ENCODE measurements around the gene C2CD2. TPM values are rescaled to one million over a fixed set of nuclear protein-coding genes. Genes with fewer than 3 reads are reported as not detected.

The C2CD2 gene
- total and polyA plus RNA-seq, 2 donors (not counting 1 experiment from before 2014, with no cell fraction given): 6.8 to 11.9 TPM

GRCh38 chr21:41894922-41895557 lies 58.8 kb downstream of the C2CD2 start:
- intact Hi-C loops (cut with micrococcal nuclease): loop anchor here (5.0 kb wide), 1 partner anchor 37 kb away; no protein-coding TSS in a partner anchor
- ChIA-PET POLR2A (interaction anchor here (0.6 kb wide), 1 partner anchor 15 kb away, joined by 3 read pairs; no protein-coding TSS in a partner anchor), CTCF (interaction anchor here (0.6 to 2.3 kb wide), 10 partner anchors 9 to 878 kb away, joined by 3 to 16 read pairs (median 3); no protein-coding TSS in a partner anchor)
- Mint-ChIP-seq H3K4me3 (no peak overlapping the region), H3K4me1 (peaks cover 13% of the 10 kb centered on the region), H3K9me3 (ENCODE audit: insufficient read depth) (no peaks in the 10 kb centered on the region), H3K27ac (no peak overlapping the region), H3K27me3 (no peaks in the 10 kb centered on the region)
- ATAC-seq (ENCODE audit: low read depth): no peak
- WGBS (ENCODE audit: insufficient coverage): 74% methylated on average over 11 of the region's 13 CpGs
- Histone ChIP-seq H3K79me2 (ENCODE audit: control insufficient read depth, insufficient read depth, low read length) (no peaks in the 10 kb centered on the region), H4K20me1 (ENCODE audit: control insufficient read depth, insufficient read depth, low read length, poor library complexity, severe bottlenecking) (no peaks in the 10 kb centered on the region), H3K4me2 (replicated peaks; ENCODE audit: low read depth, low read length, poor library complexity, severe bottlenecking) (no peak overlapping the region), H3K4me3 (ENCODE audit: control extremely low read depth in 1 of 5, extremely low read depth in 1 of 5, insufficient read depth in 1 of 5, low read depth in 2 of 5, low read length in 4 of 5) (no peak overlapping the region), H3K36me3 (replicated peaks in 1 of 2; ENCODE audit: control extremely low read depth in 1 of 2, control insufficient read depth in 1 of 2, extremely low read depth in 1 of 2, insufficient read depth in 2 of 2, low read length in 1 of 2) (peaks cover 0 to 6% of the 10 kb centered on the region in 2 experiments), H3K9ac (ENCODE audit: low read length) (no peak overlapping the region), H3K27ac (ENCODE audit: low read length in 2 of 2) (no peak overlapping the region), H3K9me3 (ENCODE audit: control extremely low read depth in 1 of 3, control insufficient read depth in 2 of 3, insufficient read depth in 1 of 3, low read length in 2 of 3) (no peaks in the 10 kb centered on the region), H3K27me3 (replicated peaks in 1 of 4; ENCODE audit: control extremely low read depth in 1 of 4, control insufficient read depth in 3 of 4, insufficient read depth in 4 of 4, low read length in 3 of 4) (no peaks in the 10 kb centered on the region), H2AFZ (ENCODE audit: insufficient read depth, low read depth, low read length, poor library complexity, severe bottlenecking) (no peak overlapping the region), H3K4me1 (ENCODE audit: control insufficient read depth in 2 of 2, insufficient read depth in 2 of 2, low read length in 2 of 2) (peaks cover 7 to 10% of the 10 kb centered on the region in 2 donors)
- DNase-seq: no peak
- TF ChIP-seq CTCF (IDR thresholded peaks at IDR 0.05) (no peak), EZH2 (IDR thresholded peaks at IDR 0.05; ENCODE audit: borderline replicate concordance, insufficient read depth, low read depth, low read length, poor library complexity, severe bottlenecking) (no peak)

- no peak overlapping the region for H3K27ac ChIP-seq (ENCODE audit: low read length in 2 of 2)
- WGBS (ENCODE audit: insufficient coverage): 100% methylated on average over 7 of the region's 9 CpGs
- ChIA-PET CTCF (interaction anchor here (0.6 to 2.3 kb wide), 2 partner anchors 78 to 878 kb away, joined by 4 to 12 read pairs; no protein-coding TSS in a partner anchor), POLR2A (no interaction called here)
- peaks cover 13% of the 10 kb centered on the region for H3K4me1 Mint-ChIP-seq
- no peaks in the 10 kb centered on the region for H3K9me3 ChIP-seq (ENCODE audit: control extremely low read depth in 1 of 3, control insufficient read depth in 2 of 3, insufficient read depth in 1 of 3, low read length in 2 of 3)
- H4K20me1 ChIP-seq (ENCODE audit: control insufficient read depth, insufficient read depth, low read length, poor library complexity, severe bottlenecking): no peaks in the 10 kb centered on the region
- no peak overlapping the region for H3K9ac ChIP-seq (ENCODE audit: low read length)
- no peak overlapping the region for H3K4me2 ChIP-seq (replicated peaks; ENCODE audit: low read depth, low read length, poor library complexity, severe bottlenecking)
- H3K4me3 Mint-ChIP-seq: no peak overlapping the region
- no peak overlapping the region for H3K27ac Mint-ChIP-seq
- H2AFZ ChIP-seq (ENCODE audit: insufficient read depth, low read depth, low read length, poor library complexity, severe bottlenecking): no peak overlapping the region
- intact Hi-C loops (cut with micrococcal nuclease): no loop called here
- DNase-seq (no peak), ATAC-seq (ENCODE audit: low read depth) (no peak)
- no peaks in the 10 kb centered on the region for H3K27me3 Mint-ChIP-seq
- no peaks in the 10 kb centered on the region for H3K9me3 Mint-ChIP-seq (ENCODE audit: insufficient read depth)
- peaks cover 0 to 6% of the 10 kb centered on the region in 2 experiments for H3K36me3 ChIP-seq (replicated peaks in 1 of 2; ENCODE audit: control extremely low read depth in 1 of 2, control insufficient read depth in 1 of 2, extremely low read depth in 1 of 2, insufficient read depth in 2 of 2, low read length in 1 of 2)
- H3K27me3 ChIP-seq (replicated peaks in 1 of 4; ENCODE audit: control extremely low read depth in 1 of 4, control insufficient read depth in 3 of 4, insufficient read depth in 4 of 4, low read length in 3 of 4): no peaks in the 10 kb centered on the region
- TF ChIP-seq EZH2 (IDR thresholded peaks at IDR 0.05; ENCODE audit: borderline replicate concordance, insufficient read depth, low read depth, low read length, poor library complexity, severe bottlenecking) (no peak), CTCF (IDR thresholded peaks at IDR 0.05) (no peak)
- H3K4me1 ChIP-seq (ENCODE audit: control insufficient read depth in 2 of 2, insufficient read depth in 2 of 2, low read length in 2 of 2): peaks cover 7 to 10% of the 10 kb centered on the region in 2 donors
- H3K79me2 ChIP-seq (ENCODE audit: control insufficient read depth, insufficient read depth, low read length): no peaks in the 10 kb centered on the region
- H3K4me3 ChIP-seq (ENCODE audit: control extremely low read depth in 1 of 5, extremely low read depth in 1 of 5, insufficient read depth in 1 of 5, low read depth in 2 of 5, low read length in 4 of 5): no peak overlapping the region
These were observed 59.3 kb downstream of the C2CD2 start for GRCh38 chr21:41894511-41894910.
